SU-DHL-6 (cell line): ENCODE data around the gene COL12A1.

Source experiments
- H2AFZ ChIP-seq: fragments of 200-600 bp; sonication (generic); 2 replicates; pipeline ENCODE4 v1.6.1; 2014; ENCODE audit warnings: low read depth, mild to moderate bottlenecking, moderate library complexity, mixed read lengths, antibody characterized with exemption, low read length; ENCODE audit not compliant: severe bottlenecking
- H3F3A ChIP-seq: fragments of 200-600 bp; shearing (Covaris generic); 2 replicates; pipeline ENCODE4 v1.6.0; 2016; ENCODE audit warnings: antibody characterized with exemption, mild to moderate bottlenecking; ENCODE audit not compliant: insufficient read depth
- H3K27ac ChIP-seq: fragments of 200-600 bp; sonication (generic); 2 replicates; pipeline ENCODE4 v1.5.1; 2016; ENCODE audit warnings: low read depth, mild to moderate bottlenecking, low read length, moderate library complexity, mixed read lengths
- H3K27me3 ChIP-seq: fragments of 200-600 bp; sonication (generic), shearing (Covaris generic); 2 replicates; pipeline ENCODE4 v1.6.0; 2014; ENCODE audit warnings: mild to moderate bottlenecking, low read length
- H3K36me3 ChIP-seq: fragments of 200-600 bp; sonication (generic); 2 replicates; pipeline ENCODE4 v1.6.1; 2014; ENCODE audit warnings: mild to moderate bottlenecking, low read length, mixed read lengths
- H3K4me2 ChIP-seq: fragments of 300-600, 200-600 bp; shearing (Covaris generic), sonication (generic); 2 replicates; pipeline ENCODE4 v1.6.0; 2014; ENCODE audit warnings: low read length, low read depth, mild to moderate bottlenecking; ENCODE audit not compliant: poor library complexity, severe bottlenecking
- H3K4me3 ChIP-seq: fragments of 200-600 bp; sonication (generic); 2 replicates; pipeline ENCODE4 v1.5.1; 2014; ENCODE audit warnings: antibody characterized with exemption, low read length, mild to moderate bottlenecking, mixed read lengths; ENCODE audit not compliant: insufficient read depth, poor library complexity, severe bottlenecking
- H3K79me2 ChIP-seq: fragments of 200-600 bp; sonication (generic); 2 replicates; pipeline ENCODE4 v1.6.1; 2014; ENCODE audit warnings: mild to moderate bottlenecking, low read length, moderate library complexity; ENCODE audit not compliant: insufficient read depth
- H3K9ac ChIP-seq: fragments of 200-600 bp; sonication (generic); 2 replicates; pipeline ENCODE4 v1.7.0; 2014; ENCODE audit warnings: mild to moderate bottlenecking, low read length
- H3K9me2 ChIP-seq: fragments of 200-600 bp; sonication (generic); replicated peaks from 2 replicates; pipeline ENCODE4 v1.6.1; 2014; ENCODE audit warnings: low read length; ENCODE audit not compliant: insufficient read depth
- H3K9me3 ChIP-seq: fragments of 200-600 bp; sonication (generic); 2 replicates; pipeline ENCODE4 v1.6.1; 2014; ENCODE audit warnings: low read length, mixed read lengths; ENCODE audit not compliant: insufficient read depth
- H4K20me1 ChIP-seq: fragments of 200-600 bp; sonication (generic); 2 replicates; pipeline ENCODE4 v1.6.1; 2014; ENCODE audit warnings: low read depth, mild to moderate bottlenecking, antibody characterized with exemption, low read length, moderate library complexity, mixed read lengths
- EZH2phosphoT487 ChIP-seq: fragments of 200-600 bp; sonication (generic), shearing (Covaris generic); conservative IDR thresholded peaks from 2 replicates; pipeline ENCODE4 v1.6.1; 2018; ENCODE audit warnings: mild to moderate bottlenecking, antibody characterized with exemption, low read length, moderate library complexity, mixed read lengths
- TF ChIP-seq, protein P1 (sequence below): fragments of 200-600 bp; sonication (generic); IDR thresholded peaks from one replicate; pipeline ENCODE4 v1.5.1; 2017; ENCODE audit warnings: antibody characterized with exemption, mild to moderate bottlenecking, low read length, moderate library complexity; ENCODE audit not compliant: insufficient read depth, poor library complexity, severe bottlenecking

Gene COL12A1

DNA sequence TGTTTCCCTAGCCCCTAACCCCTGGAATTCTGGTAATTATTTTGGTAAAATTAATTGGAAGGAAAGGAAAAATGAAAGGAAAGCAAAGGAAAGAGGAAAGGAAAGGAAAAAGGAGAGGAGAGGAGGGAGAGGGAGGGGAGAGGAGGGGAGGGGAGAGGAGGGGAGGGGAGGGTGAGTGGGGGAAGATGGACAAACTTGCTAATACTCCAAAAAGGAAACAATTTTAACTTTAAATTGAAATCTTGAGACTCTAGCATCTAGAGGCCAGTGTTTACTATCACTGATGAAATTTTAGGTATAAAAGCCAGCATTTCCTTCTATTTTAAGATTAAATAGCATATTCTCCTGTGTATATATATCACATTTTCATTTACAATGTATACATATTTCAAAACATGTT lies 156.5 kb downstream of the COL12A1 start:
- Histone ChIP-seq H2AFZ (no peak overlapping the region), H3F3A (no peaks in the 10 kb centered on the region), H3K4me2 (no peak overlapping the region), H4K20me1 (no peaks in the 10 kb centered on the region), H3K79me2 (no peaks in the 10 kb centered on the region), H3K9ac (no peak overlapping the region), H3K9me2 (no peaks in the 10 kb centered on the region), H3K27ac (no peak overlapping the region), H3K27me3 (no peaks in the 10 kb centered on the region), H3K9me3 (no peaks in the 10 kb centered on the region), H3K4me3 (no peak overlapping the region), H3K36me3 (no peaks in the 10 kb centered on the region)
- TF ChIP-seq EZH2phosphoT487: no peak
- TF ChIP-seq, protein P1, sequence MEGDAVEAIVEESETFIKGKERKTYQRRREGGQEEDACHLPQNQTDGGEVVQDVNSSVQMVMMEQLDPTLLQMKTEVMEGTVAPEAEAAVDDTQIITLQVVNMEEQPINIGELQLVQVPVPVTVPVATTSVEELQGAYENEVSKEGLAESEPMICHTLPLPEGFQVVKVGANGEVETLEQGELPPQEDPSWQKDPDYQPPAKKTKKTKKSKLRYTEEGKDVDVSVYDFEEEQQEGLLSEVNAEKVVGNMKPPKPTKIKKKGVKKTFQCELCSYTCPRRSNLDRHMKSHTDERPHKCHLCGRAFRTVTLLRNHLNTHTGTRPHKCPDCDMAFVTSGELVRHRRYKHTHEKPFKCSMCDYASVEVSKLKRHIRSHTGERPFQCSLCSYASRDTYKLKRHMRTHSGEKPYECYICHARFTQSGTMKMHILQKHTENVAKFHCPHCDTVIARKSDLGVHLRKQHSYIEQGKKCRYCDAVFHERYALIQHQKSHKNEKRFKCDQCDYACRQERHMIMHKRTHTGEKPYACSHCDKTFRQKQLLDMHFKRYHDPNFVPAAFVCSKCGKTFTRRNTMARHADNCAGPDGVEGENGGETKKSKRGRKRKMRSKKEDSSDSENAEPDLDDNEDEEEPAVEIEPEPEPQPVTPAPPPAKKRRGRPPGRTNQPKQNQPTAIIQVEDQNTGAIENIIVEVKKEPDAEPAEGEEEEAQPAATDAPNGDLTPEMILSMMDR: no peak

DNA sequence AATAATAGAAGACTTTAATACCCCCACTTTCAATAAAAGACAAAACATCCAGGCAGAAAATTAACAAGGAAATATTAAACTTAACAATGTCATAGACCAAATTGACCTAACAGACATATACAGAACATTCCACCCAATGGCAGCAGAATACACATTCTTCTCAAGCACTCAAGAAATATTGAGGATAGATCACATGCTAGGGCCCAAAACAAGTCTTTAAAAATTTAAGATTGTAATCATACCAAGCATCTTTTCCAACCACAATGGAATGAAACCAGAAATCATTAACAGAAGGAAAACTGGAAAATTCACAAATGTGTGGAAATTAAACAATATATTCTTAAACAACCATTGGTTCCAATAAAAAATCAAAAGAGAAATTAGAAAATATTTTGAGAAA lies 161.0 kb downstream of the COL12A1 start:
- H2AFZ ChIP-seq: no peak overlapping the region
- no peak overlapping the region for H3K4me2 ChIP-seq
- H3K27ac ChIP-seq: no peak overlapping the region
- no peak overlapping the region for H3K4me3 ChIP-seq
- no peak for TF ChIP-seq EZH2phosphoT487
- TF ChIP-seq, protein P1: no peak
- no peaks in the 10 kb centered on the region for H4K20me1 ChIP-seq
- no peak overlapping the region for H3K9ac ChIP-seq
- no peaks in the 10 kb centered on the region for H3K27me3 ChIP-seq
- no peaks in the 10 kb centered on the region for H3K9me3 ChIP-seq
- H3K79me2 ChIP-seq: no peaks in the 10 kb centered on the region
- no peaks in the 10 kb centered on the region for H3F3A ChIP-seq
- no peaks in the 10 kb centered on the region for H3K36me3 ChIP-seq
- H3K9me2 ChIP-seq: no peaks in the 10 kb centered on the region

DNA sequence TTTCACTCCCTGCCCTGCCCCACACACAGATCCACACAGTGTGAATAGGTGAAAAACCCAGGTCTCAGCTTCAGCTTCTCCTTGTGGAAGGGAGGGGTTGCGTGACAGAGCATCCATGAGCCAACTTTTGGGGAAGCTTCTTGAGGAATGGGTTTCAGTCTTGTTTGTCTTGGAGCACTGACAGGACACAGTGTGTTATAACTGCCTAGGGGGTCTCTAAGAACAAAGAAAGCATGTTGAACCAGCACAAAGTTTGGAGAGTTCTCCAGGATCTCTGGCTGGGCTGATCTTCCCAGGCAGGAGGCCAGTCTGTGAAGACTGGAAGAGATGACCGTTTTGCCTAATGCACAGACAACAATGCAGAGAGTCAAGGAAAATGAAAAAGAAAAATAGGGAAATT lies 164.5 kb downstream of the COL12A1 start:
- no peaks in the 10 kb centered on the region for H3K27me3 ChIP-seq
- no peaks in the 10 kb centered on the region for H4K20me1 ChIP-seq
- no peak overlapping the region for H3K4me2 ChIP-seq
- H3K36me3 ChIP-seq: no peaks in the 10 kb centered on the region
- H3K9me3 ChIP-seq: no peaks in the 10 kb centered on the region
- H2AFZ ChIP-seq: no peak overlapping the region
- H3K9ac ChIP-seq: no peak overlapping the region
- H3K79me2 ChIP-seq: no peaks in the 10 kb centered on the region
- H3F3A ChIP-seq: no peaks in the 10 kb centered on the region
- no peaks in the 10 kb centered on the region for H3K9me2 ChIP-seq
- H3K27ac ChIP-seq: no peak overlapping the region
- no peak for TF ChIP-seq EZH2phosphoT487
- TF ChIP-seq, protein P1: no peak
- H3K4me3 ChIP-seq: no peak overlapping the region
